GM12872 (cell line): ENCODE measurements around the gene DHX57.

Experiments
- CTCF ChIP-seq: IDR thresholded peaks from 3 replicates; pipeline ENCODE4 v1.5.1; 2011; ENCODE audit warnings: low read depth, mild to moderate bottlenecking, low read length, moderate library complexity; ENCODE audit not compliant: insufficient read depth

The DHX57 gene

GRCh38 chr2:38765551-38765950 is 110.2 kb downstream of the DHX57 start:
- no peak for TF ChIP-seq CTCF

GRCh38 chr2:38765149-38765548 is 110.6 kb downstream of the DHX57 start:
- TF ChIP-seq CTCF: no peak

- TF ChIP-seq CTCF: no peak
Measured at GRCh38 chr2:38763728-38764127, 112.0 kb downstream of the DHX57 start.

GRCh38 chr2:38763228-38763627 is 112.5 kb downstream of the DHX57 start:
- TF ChIP-seq CTCF: no peak

- no peak for TF ChIP-seq CTCF
Measured at GRCh38 chr2:38754506-38754905, 121.2 kb downstream of the DHX57 start.

GRCh38 chr2:38754049-38754448 is 121.7 kb downstream of the DHX57 start:
- no peak for TF ChIP-seq CTCF

GRCh38 chr2:38751596-38752410 is 123.9 kb downstream of the DHX57 start:
- no peak for TF ChIP-seq CTCF
